ENCODE measurements around the gene MSANTD2. TPM values are rescaled to one million over a fixed set of nuclear protein-coding genes. Genes with fewer than 3 reads are reported as not detected.

The MSANTD2 gene
- total RNA-seq (2022; extraction: Qiagen RNA extraction): 5.2 to 6.6 TPM (median 6.2 TPM) in 5 replicates

GRCh38 chr11:124800226-124800929, at the start of gene MSANTD2:
TSS of gene MSANTD2 (minus strand) at chr11:124800406. CDS start at chr11:124800380, 26 bp downstream.

GRCh38 chr11:124762105-124762623, 38.0 kb downstream of the MSANTD2 start, which contains the start of gene ESAM:
TSS of gene ESAM (minus strand) at chr11:124762290. CDS start at chr11:124762154, 136 bp downstream.

GRCh38 chr11:124751741-124752470, 48.3 kb downstream of the MSANTD2 start, which contains the start of gene VSIG2:
TSS of gene VSIG2 (minus strand) at chr11:124752255. CDS start at chr11:124752137, 118 bp downstream.

GRCh38 chr11:124739479-124740276, 60.5 kb downstream of the MSANTD2 start, which contains the start of gene NRGN:
TSS of gene NRGN (plus strand) at chr11:124739942. CDS start at chr11:124740085, 143 bp downstream.

Other genes starting within 250 kb of the MSANTD2 start
- gene OR8A1, start 230.4 kb downstream of the MSANTD2 start, total RNA-seq (2022; extraction: Qiagen RNA extraction): not detected in 5 replicates
- gene PANX3, start 189.0 kb downstream of the MSANTD2 start, total RNA-seq (2022; extraction: Qiagen RNA extraction): not detected in 5 replicates
- gene TBRG1, start 177.5 kb downstream of the MSANTD2 start, total RNA-seq (2022; extraction: Qiagen RNA extraction): 14.5 to 17.1 TPM (median 15.7 TPM) in 5 replicates
- gene SIAE, start 126.7 kb downstream of the MSANTD2 start, total RNA-seq (2022; extraction: Qiagen RNA extraction): 12.4 to 16.7 TPM (median 15.2 TPM) in 5 replicates
- 17.8 to 33.0 TPM (median 19.6 TPM) in 5 replicates for gene SPA17, start 126.5 kb downstream of the MSANTD2 start, total RNA-seq (2022; extraction: Qiagen RNA extraction)
- 6.4 to 13.1 TPM (median 11.8 TPM) in 5 replicates for gene NRGN, start 60.5 kb downstream of the MSANTD2 start, total RNA-seq (2022; extraction: Qiagen RNA extraction)
- gene VSIG2, start 48.2 kb downstream of the MSANTD2 start, total RNA-seq (2022; extraction: Qiagen RNA extraction): not detected in 5 replicates
- gene ESAM, start 38.1 kb downstream of the MSANTD2 start, total RNA-seq (2022; extraction: Qiagen RNA extraction): 9.4 to 12.9 TPM (median 12.1 TPM) in 5 replicates
- gene ROBO3, start 65.0 kb upstream of the MSANTD2 start, total RNA-seq (2022; extraction: Qiagen RNA extraction): 1.9 to 2.6 TPM (median 2.3 TPM) in 5 replicates
- 0.06 to 0.18 TPM in 2 of 5 replicates, not detected in the others for gene ROBO4, start 97.5 kb upstream of the MSANTD2 start, total RNA-seq (2022; extraction: Qiagen RNA extraction)
- gene HEPN1, start 118.8 kb upstream of the MSANTD2 start, total RNA-seq (2022; extraction: Qiagen RNA extraction): not detected in 5 replicates
- gene HEPACAM, start 135.6 kb upstream of the MSANTD2 start, total RNA-seq (2022; extraction: Qiagen RNA extraction): not detected in 5 replicates
- 0.51 to 0.89 TPM (median 0.66 TPM) in 5 replicates for gene CCDC15, start 153.8 kb upstream of the MSANTD2 start, total RNA-seq (2022; extraction: Qiagen RNA extraction)

All from A549 treated with dexamethasone at 1 μM for 4 hours (cell line).